CD14-positive monocyte (primary cell): ENCODE results near the gene GALNTL6. TPM values are rescaled to one million over a fixed set of nuclear protein-coding genes. Genes with fewer than 3 reads are reported as not detected.

ENCODE experiments used
- DNase-seq, 3 donors: peaks; one replicate each; pipeline ENCODE4 v3.0.0-alpha.2; 2011 to 2022
- H2AFZ ChIP-seq: 2 replicates; pipeline ENCODE4 v1.6.0; 2012; ENCODE audit warnings: mild to moderate bottlenecking, low read depth, low read length, inconsistent platforms; ENCODE audit not compliant: insufficient read depth, poor library complexity, severe bottlenecking
- H3K27ac ChIP-seq, 2 donors: 1 replicate in 1 of 2; 2 replicates in 1 of 2; pipeline ENCODE4 v1.5.1; 2012 to 2013; ENCODE audit warnings: low read length in 2 of 2, control low read depth in 1 of 2, inconsistent platforms in 1 of 2, low read depth in 1 of 2, mild to moderate bottlenecking in 1 of 2
- H3K27me3 ChIP-seq, 2 donors: one replicate each; pipeline versions ENCODE4 v1.6.0 to v1.6.1; 2011 to 2013; ENCODE audit warnings: low read length in 2 of 2; ENCODE audit not compliant: control insufficient read depth in 2 of 2, insufficient read depth in 2 of 2
- H3K36me3 ChIP-seq, 2 donors: replicated peaks in 1 of 2; 1 replicate in 1 of 2; 2 replicates in 1 of 2; pipeline versions ENCODE4 v1.5.1 to v1.6.1; 2012 to 2013; ENCODE audit warnings: low read length in 2 of 2, control low read depth in 1 of 2, inconsistent platforms in 1 of 2, mild to moderate bottlenecking in 1 of 2; ENCODE audit not compliant: insufficient read depth in 2 of 2, control insufficient read depth in 1 of 2
- H3K4me1 ChIP-seq, 2 donors: 1 replicate in 1 of 2; 2 replicates in 1 of 2; pipeline versions ENCODE4 v1.5.1 to v1.6.1; 2012 to 2013; ENCODE audit warnings: low read length in 2 of 2, control low read depth in 1 of 2, inconsistent platforms in 1 of 2, mild to moderate bottlenecking in 1 of 2, moderate library complexity in 1 of 2; ENCODE audit not compliant: insufficient read depth in 2 of 2, control insufficient read depth in 1 of 2
- H3K4me2 ChIP-seq: replicated peaks from 2 replicates; pipeline ENCODE3; 2012; ENCODE audit warnings: low read length, moderate library complexity, mild to moderate bottlenecking; ENCODE audit not compliant: poor library complexity, severe bottlenecking; ENCODE audit errors: extremely low read depth
- H3K4me3 ChIP-seq, 3 experiments: fragments of 200-600 bp in 1 of 3; sonication (generic) in 1 of 3; replicated peaks in 1 of 3; 1 replicate in 2 of 3; 2 replicates in 1 of 3; pipeline ENCODE4 v1.5.1; 2011 to 2013; ENCODE audit warnings: low read length in 3 of 3, mild to moderate bottlenecking in 3 of 3, control low read depth in 2 of 3, low read depth in 2 of 3, inconsistent platforms in 1 of 3, moderate library complexity in 1 of 3
- H3K79me2 ChIP-seq: 2 replicates; pipeline ENCODE4 v1.6.0; 2012; ENCODE audit warnings: mild to moderate bottlenecking, control low read depth, inconsistent platforms, low read length, moderate library complexity; ENCODE audit not compliant: insufficient read depth
- H3K9ac ChIP-seq: 2 replicates; pipeline ENCODE4 v1.6.0; 2017; ENCODE audit warnings: low read length, mild to moderate bottlenecking; ENCODE audit not compliant: insufficient read depth, poor library complexity, severe bottlenecking
- H3K9me3 ChIP-seq, 2 donors: replicated peaks in 1 of 2; 1 replicate in 1 of 2; 2 replicates in 1 of 2; pipeline versions ENCODE4 v1.5.1 to v1.6.1; 2012 to 2013; ENCODE audit warnings: low read length in 2 of 2, control low read depth in 1 of 2; ENCODE audit not compliant: control insufficient read depth in 1 of 2, insufficient read depth in 1 of 2
- H4K20me1 ChIP-seq: 2 replicates; pipeline ENCODE4 v1.6.0; 2012; ENCODE audit warnings: mild to moderate bottlenecking, low read length, control low read depth, moderate library complexity; ENCODE audit not compliant: insufficient read depth
- H3K27ac Mint-ChIP-seq, 7 donors: one replicate each; pipeline ENCODE4 v1.8.0; 2020; ENCODE audit warnings: mild to moderate bottlenecking in 7 of 7, mixed read lengths in 7 of 7, moderate library complexity in 6 of 7, inconsistent platforms in 2 of 7
- H3K27me3 Mint-ChIP-seq, 3 donors: one replicate each; pipeline ENCODE4 v1.8.0; 2021 to 2022; ENCODE audit warnings: low read depth in 3 of 3, mild to moderate bottlenecking in 3 of 3, mixed read lengths in 3 of 3, moderate library complexity in 3 of 3, inconsistent platforms in 1 of 3
- H3K36me3 Mint-ChIP-seq, 2 donors: one replicate each; pipeline ENCODE4 v1.8.0; 2020; ENCODE audit warnings: mixed read lengths in 2 of 2, inconsistent platforms in 1 of 2, mild to moderate bottlenecking in 1 of 2
- H3K4me1 Mint-ChIP-seq: one replicate; pipeline ENCODE4 v1.8.0; 2020; ENCODE audit warnings: mild to moderate bottlenecking, mixed read lengths
- H3K4me3 Mint-ChIP-seq, 2 donors: one replicate each; pipeline ENCODE4 v1.8.0; 2020; ENCODE audit warnings: mild to moderate bottlenecking in 2 of 2, mixed read lengths in 2 of 2, moderate library complexity in 1 of 2
- H3K9me3 Mint-ChIP-seq, 7 donors: one replicate each; pipeline ENCODE4 v1.8.0; 2020 to 2022; ENCODE audit warnings: mixed read lengths in 7 of 7, mild to moderate bottlenecking in 6 of 7, moderate library complexity in 6 of 7, inconsistent platforms in 2 of 7
- CTCF ChIP-seq: fragments of 200-600 bp; IDR thresholded peaks from one replicate; pipeline ENCODE4 v1.8.0; 2022; ENCODE audit warnings: antibody characterized with exemption, mild to moderate bottlenecking
- WGBS: methylation state at CpG from one replicate; pipeline ENCODE4 v1.1.5; 2013; ENCODE audit warnings: missing lambda C conversion rate; ENCODE audit not compliant: insufficient coverage; 5-methylcytosine and 5-hydroxymethylcytosine counted together
- intact Hi-C, 2 donors: fragments of 100-400 bp; cut with micrococcal nuclease; formaldehyde crosslinking; loops; one replicate each; pipeline versions ENCODE4 v1.15.0 to v1.15.1; 2023
- polyA plus RNA-seq, 3 donors: library from polyadenylated mRNA; depleted of rRNA in 1 of 3; unstranded in 2 of 3; stranded (reverse) in 1 of 3; fragments of 300-500 nt in 2 of 3; fragments of >200 nt in 1 of 3; fragmentation: Illumina TruSeq in 2 of 3; gene quantifications; 1 replicate in 2 of 3; 2 replicates in 1 of 3; pipeline ENCODE4 v1.2.3, GENCODE V29; 2012 to 2021

GALNTL6 gene
- polyA plus RNA-seq, 3 donors = 0.05 TPM; not detected in 2

DNA sequence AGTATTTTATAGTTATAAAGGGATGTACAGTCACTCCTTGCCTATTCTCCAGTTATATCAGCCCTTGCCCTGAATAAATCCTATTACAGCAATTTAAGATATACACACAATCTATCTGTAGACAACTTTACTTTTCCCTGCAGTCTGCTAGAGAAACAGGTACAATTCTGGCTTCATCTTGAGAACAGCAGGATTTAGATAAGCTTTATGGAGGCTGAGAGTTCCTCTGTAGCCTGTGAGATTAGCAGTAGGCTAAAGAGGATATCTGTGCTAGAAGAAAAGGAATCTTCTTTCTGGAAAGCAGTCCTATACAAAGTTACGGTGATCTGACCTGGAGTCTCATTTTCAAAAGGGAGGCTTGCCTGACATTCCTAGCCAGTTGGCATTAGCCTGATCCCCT, 290.3 kb downstream of the GALNTL6 start:
- Mint-ChIP-seq H3K27me3 (no peaks in the 10 kb centered on the region), H3K36me3 (no peaks in the 10 kb centered on the region), H3K27ac (no peak overlapping the region), H3K4me1 (no peaks in the 10 kb centered on the region), H3K4me3 (no peak overlapping the region), H3K9me3 (peaks cover 0 to 9% (median 4%) of the 10 kb centered on the region in 7 donors)
- Histone ChIP-seq H4K20me1 (no peaks in the 10 kb centered on the region), H3K27me3 (no peaks in the 10 kb centered on the region), H3K36me3 (no peaks in the 10 kb centered on the region), H3K9me3 (no peaks in the 10 kb centered on the region), H3K9ac (no peak overlapping the region), H3K4me2 (no peak overlapping the region), H3K4me3 (no peak overlapping the region), H3K27ac (no peak overlapping the region), H2AFZ (no peak overlapping the region), H3K4me1 (no peaks in the 10 kb centered on the region), H3K79me2 (no peaks in the 10 kb centered on the region)
- no peak for TF ChIP-seq CTCF
- intact Hi-C loops = no loop called here
- no peak for DNase-seq
- WGBS = 86% methylated on average over 1 of the region's 1 CpG

- DNase-seq = no peak
- Mint-ChIP-seq H3K9me3 (peaks cover 0 to 14% (median 4%) of the 10 kb centered on the region in 7 donors), H3K27ac (no peak overlapping the region), H3K27me3 (no peaks in the 10 kb centered on the region), H3K36me3 (no peaks in the 10 kb centered on the region), H3K4me3 (no peak overlapping the region), H3K4me1 (no peaks in the 10 kb centered on the region)
- H4K20me1 ChIP-seq = no peaks in the 10 kb centered on the region
- no peaks in the 10 kb centered on the region for H3K27me3 ChIP-seq
- no peak overlapping the region for H3K4me2 ChIP-seq
- TF ChIP-seq CTCF = no peak
- intact Hi-C loops = no loop called here
- H2AFZ ChIP-seq = no peak overlapping the region
- no peaks in the 10 kb centered on the region for H3K4me1 ChIP-seq
- no CpG with 5 or more reads among the region's 2 CpGs for WGBS
- H3K36me3 ChIP-seq = no peaks in the 10 kb centered on the region
- no peak overlapping the region for H3K9ac ChIP-seq
- H3K27ac ChIP-seq = no peak overlapping the region
- no peak overlapping the region for H3K4me3 ChIP-seq
- no peaks in the 10 kb centered on the region for H3K9me3 ChIP-seq
- H3K79me2 ChIP-seq = no peaks in the 10 kb centered on the region
Observed at GRCh38 chr4:172104539-172104938, 291.3 kb downstream of the GALNTL6 start.
